Mesothelial cell of epicardium (in vitro differentiated cells): ENCODE results near the gene TBC1D22A. TPM values are rescaled to one million over a fixed set of nuclear protein-coding genes. Genes with fewer than 3 reads are reported as not detected.

ENCODE experiments used
- DNase-seq, 2 experiments: peaks; one replicate each; pipeline ENCODE4 v3.0.0; 2021; ENCODE audit warnings: low spot score in 2 of 2; ENCODE audit not compliant: unreplicated experiment in 2 of 2
- H3K27ac Mint-ChIP-seq: 2 replicates; pipeline ENCODE4 v1.8.0; 2021; ENCODE audit warnings: mixed read lengths
- H3K27me3 Mint-ChIP-seq: 2 replicates; pipeline ENCODE4 v1.8.0; 2021; ENCODE audit warnings: low read depth, mixed read lengths
- H3K36me3 Mint-ChIP-seq: 2 replicates; pipeline ENCODE4 v1.8.0; 2021; ENCODE audit warnings: mixed read lengths
- H3K4me1 Mint-ChIP-seq: 2 replicates; pipeline ENCODE4 v1.8.0; 2021; ENCODE audit warnings: mixed read lengths
- H3K4me3 Mint-ChIP-seq: 2 replicates; pipeline ENCODE4 v1.8.0; 2021; ENCODE audit warnings: mild to moderate bottlenecking, moderate library complexity, mixed read lengths
- H3K9me3 Mint-ChIP-seq: 2 replicates; pipeline ENCODE4 v1.8.0; 2021; ENCODE audit warnings: mixed read lengths
- CTCF ChIP-seq: fragments of 200-600 bp; sonication (generic); IDR thresholded peaks from one replicate; pipeline ENCODE4 v1.5.0; 2021; ENCODE audit warnings: antibody characterized with exemption; ENCODE audit not compliant: unreplicated experiment
- total RNA-seq: library from RNA; stranded (reverse); gene quantifications from 3 replicates; pipeline ENCODE4 v1.2.1, GENCODE V29; 2021

Gene TBC1D22A
- total RNA-seq, 1 donor from 2014 or later, result 26.6 TPM

GRCh38 chr22:47054231-47055072 is 292.0 kb downstream of the TBC1D22A start:
- H3K4me1 Mint-ChIP-seq, result peaks cover 20% of the 10 kb centered on the region
- no peak for TF ChIP-seq CTCF

GRCh38 chr22:47055073-47055355 is 292.6 kb downstream of the TBC1D22A start:
- no peak overlapping the region for H3K4me3 Mint-ChIP-seq
- no peak for DNase-seq
- H3K27me3 Mint-ChIP-seq, result no peaks in the 10 kb centered on the region
- no peaks in the 10 kb centered on the region for H3K9me3 Mint-ChIP-seq
- TF ChIP-seq CTCF, result no peak
- peaks cover 18% of the 10 kb centered on the region for H3K4me1 Mint-ChIP-seq
- H3K36me3 Mint-ChIP-seq, result peaks cover 7% of the 10 kb centered on the region
- no peak overlapping the region for H3K27ac Mint-ChIP-seq

More at GRCh38 chr22:47054231-47055072, 292.0 kb downstream of the TBC1D22A start:
- no peak for DNase-seq
- Mint-ChIP-seq H3K27ac (no peak overlapping the region), H3K4me3 (no peak overlapping the region), H3K9me3 (no peaks in the 10 kb centered on the region), H3K36me3 (peaks cover 7% of the 10 kb centered on the region), H3K27me3 (no peaks in the 10 kb centered on the region)

DNA sequence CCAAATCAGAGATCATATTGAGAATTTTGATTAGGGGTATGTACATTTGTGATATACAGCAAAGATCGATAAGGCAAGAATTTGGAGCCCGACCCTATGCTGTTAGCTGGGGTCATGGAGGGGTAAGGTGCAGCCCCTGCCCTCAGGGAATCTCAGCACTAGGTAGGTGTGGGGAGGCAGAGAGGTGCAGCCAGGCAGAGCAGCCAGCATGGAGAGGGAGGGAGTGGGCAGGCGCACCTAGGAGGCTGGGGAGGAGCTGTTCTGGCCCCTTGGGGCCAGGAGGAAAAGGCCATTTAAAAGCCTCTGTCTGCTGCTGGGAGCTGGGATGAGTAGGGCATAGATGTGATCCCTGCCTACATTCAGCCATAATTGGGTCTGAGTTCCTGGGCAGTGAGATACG is 293.0 kb downstream of the TBC1D22A start:
- H3K9me3 Mint-ChIP-seq, result no peaks in the 10 kb centered on the region
- H3K27ac Mint-ChIP-seq, result no peak overlapping the region
- peaks cover 15% of the 10 kb centered on the region for H3K4me1 Mint-ChIP-seq
- DNase-seq, result no peak
- H3K4me3 Mint-ChIP-seq, result no peak overlapping the region
- no peaks in the 10 kb centered on the region for H3K27me3 Mint-ChIP-seq
- H3K36me3 Mint-ChIP-seq, result peaks cover 7% of the 10 kb centered on the region
- TF ChIP-seq CTCF, result no peak

GRCh38 chr22:47055921-47056320 is 293.5 kb downstream of the TBC1D22A start:
- H3K9me3 Mint-ChIP-seq, result no peaks in the 10 kb centered on the region
- DNase-seq, result no peak
- H3K27me3 Mint-ChIP-seq, result no peaks in the 10 kb centered on the region
- H3K4me1 Mint-ChIP-seq, result peaks cover 14% of the 10 kb centered on the region
- no peak for TF ChIP-seq CTCF
- H3K4me3 Mint-ChIP-seq, result no peak overlapping the region
- peaks cover 7% of the 10 kb centered on the region for H3K36me3 Mint-ChIP-seq
- no peak overlapping the region for H3K27ac Mint-ChIP-seq

GRCh38 chr22:47056361-47056760 is 293.9 kb downstream of the TBC1D22A start:
- TF ChIP-seq CTCF, result no peak
- Mint-ChIP-seq H3K27ac (no peak overlapping the region), H3K9me3 (no peaks in the 10 kb centered on the region), H3K36me3 (peaks cover 11% of the 10 kb centered on the region), H3K4me3 (no peak overlapping the region), H3K4me1 (peaks cover 14% of the 10 kb centered on the region), H3K27me3 (no peaks in the 10 kb centered on the region)
- DNase-seq, result no peak
